ENCODE measurements around the gene SEMA5A. TPM values are rescaled to one million over a fixed set of nuclear protein-coding genes. Genes with fewer than 3 reads are reported as not detected.

Gene SEMA5A
- total RNA-seq, 5 donors from 2014 or later (not counting 1 experiment from before 2014, with no cell fraction given), result 0.60 to 5.1 (median 1.5) TPM

DNA sequence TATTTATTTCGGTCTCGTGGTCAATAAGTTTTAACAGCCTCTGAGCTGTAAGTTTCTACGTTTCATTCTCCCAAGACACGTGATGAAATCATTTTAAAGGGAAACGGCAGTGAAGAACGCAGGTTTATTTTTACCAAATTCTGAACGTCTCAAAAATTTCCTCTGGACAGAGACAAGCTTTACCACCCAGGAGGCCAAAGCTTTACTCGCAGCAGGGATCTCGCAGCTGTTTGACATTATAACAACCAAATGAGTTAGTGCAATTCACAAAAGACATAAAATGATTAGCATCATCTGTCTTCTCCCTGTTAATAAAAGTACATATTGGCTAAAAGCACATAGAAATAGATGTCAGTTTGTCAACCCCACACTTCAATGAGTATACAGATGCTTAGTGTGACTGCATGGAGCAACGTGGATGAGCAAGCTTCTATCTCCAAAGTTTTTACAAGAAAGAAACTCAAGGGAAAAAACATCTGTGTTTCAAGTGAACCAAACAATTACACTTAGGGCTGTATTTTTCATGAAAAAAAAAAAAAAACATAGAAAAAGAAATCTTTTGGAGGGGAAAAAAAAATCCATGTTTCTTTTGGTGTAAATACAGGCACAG lies 2.5 kb downstream of the SEMA5A start:
- Histone ChIP-seq H3K27ac (ENCODE audit: low read length) (no peak overlapping the region), H3K36me3 (ENCODE audit: control insufficient read depth in 2 of 2, extremely low read depth in 1 of 2, insufficient read depth in 1 of 2, low read length in 1 of 2) (no peaks in the 10 kb centered on the region), H3K27me3 (replicated peaks in 1 of 2; ENCODE audit: control insufficient read depth in 2 of 2, extremely low read depth in 1 of 2, insufficient read depth in 2 of 2, low read length in 1 of 2) (peaks cover 8 to 32% of the 10 kb centered on the region in 2 experiments), H3K4me3 (ENCODE audit: control insufficient read depth in 1 of 2, extremely low read depth in 1 of 2, low read length in 1 of 2) (no peak overlapping the region), H3K4me1 (ENCODE audit: control insufficient read depth in 1 of 2, extremely low read depth in 1 of 2, insufficient read depth in 2 of 2, low read length in 2 of 2) (peaks cover 0 to 13% of the 10 kb centered on the region in 2 experiments), H3K9me3 (no peaks in the 10 kb centered on the region)
- no peak for ATAC-seq (replicated peaks in 1 of 4)
- Mint-ChIP-seq H3K27me3 (peaks cover 24 to 26% of the 10 kb centered on the region in 2 donors), H3K4me3 (peak overlapping the region in 1 of 3 donors; percentile 58), H3K9me3 (no peaks in the 10 kb centered on the region), H3K36me3 (no peaks in the 10 kb centered on the region), H3K4me1 (peaks cover 0 to 9% (median 8%) of the 10 kb centered on the region in 3 donors), H3K27ac (no peak overlapping the region)
- DNase-seq, result no peak
- ChIA-PET CTCF (interaction anchor here in 1 of 2 donors (0.7 to 0.8 kb wide), 2 partner anchors 8 to 139 kb away, joined by 4 read pairs; no protein-coding TSS in a partner anchor), POLR2A (interaction anchor here in 1 of 2 donors (0.8 kb wide), 1 partner anchor 1372 kb away, joined by 3 read pairs; no protein-coding TSS in a partner anchor)
- WGBS (ENCODE audit: insufficient coverage), result 78% methylated on average over 6 of the region's 10 CpGs

DNA sequence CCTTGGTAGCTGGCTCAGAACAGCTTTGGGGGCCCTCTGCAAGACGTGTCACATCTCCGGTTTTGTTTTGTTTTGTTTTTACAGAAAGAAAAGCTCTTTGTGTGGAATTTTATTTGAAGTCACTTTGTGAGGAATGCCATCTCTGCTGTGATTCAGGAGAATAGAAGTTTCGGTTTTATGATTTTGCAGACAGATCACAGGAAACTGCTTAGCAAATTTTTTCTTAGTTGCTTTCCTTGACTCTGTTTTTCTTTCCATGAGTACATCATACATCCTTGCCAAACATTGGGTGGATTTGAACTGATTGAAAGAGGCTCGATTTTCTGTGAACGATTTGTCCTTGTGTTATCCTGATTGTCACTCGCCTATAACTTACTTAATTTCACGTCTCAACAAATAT lies 5.1 kb downstream of the SEMA5A start:
- no peaks in the 10 kb centered on the region for H3K9me3 Mint-ChIP-seq
- peaks cover 0 to 8% (median 4%) of the 10 kb centered on the region in 3 donors for H3K4me1 Mint-ChIP-seq
- DNase-seq (no peak), ATAC-seq (replicated peaks in 1 of 4) (no peak)
- H3K4me3 ChIP-seq (ENCODE audit: control insufficient read depth in 1 of 2, extremely low read depth in 1 of 2, low read length in 1 of 2), result no peak overlapping the region
- peaks cover 10 to 18% of the 10 kb centered on the region in 2 donors for H3K27me3 Mint-ChIP-seq
- POLR2A ChIA-PET, result no interaction called here
- H3K4me3 Mint-ChIP-seq, result no peak overlapping the region
- peaks cover 5 to 16% of the 10 kb centered on the region in 2 experiments for H3K27me3 ChIP-seq (replicated peaks in 1 of 2; ENCODE audit: control insufficient read depth in 2 of 2, extremely low read depth in 1 of 2, insufficient read depth in 2 of 2, low read length in 1 of 2)
- H3K27ac Mint-ChIP-seq, result no peak overlapping the region
- peaks cover 0 to 10% of the 10 kb centered on the region in 2 experiments for H3K4me1 ChIP-seq (ENCODE audit: control insufficient read depth in 1 of 2, extremely low read depth in 1 of 2, insufficient read depth in 2 of 2, low read length in 2 of 2)
- H3K9me3 ChIP-seq, result no peaks in the 10 kb centered on the region
- H3K27ac ChIP-seq (ENCODE audit: low read length), result no peak overlapping the region
- no peaks in the 10 kb centered on the region for H3K36me3 ChIP-seq (ENCODE audit: control insufficient read depth in 2 of 2, extremely low read depth in 1 of 2, insufficient read depth in 1 of 2, low read length in 1 of 2)
- CTCF ChIA-PET, result no interaction called here
- no peaks in the 10 kb centered on the region for H3K36me3 Mint-ChIP-seq
- WGBS (ENCODE audit: insufficient coverage), result 67% methylated on average over 2 of the region's 7 CpGs

DNA sequence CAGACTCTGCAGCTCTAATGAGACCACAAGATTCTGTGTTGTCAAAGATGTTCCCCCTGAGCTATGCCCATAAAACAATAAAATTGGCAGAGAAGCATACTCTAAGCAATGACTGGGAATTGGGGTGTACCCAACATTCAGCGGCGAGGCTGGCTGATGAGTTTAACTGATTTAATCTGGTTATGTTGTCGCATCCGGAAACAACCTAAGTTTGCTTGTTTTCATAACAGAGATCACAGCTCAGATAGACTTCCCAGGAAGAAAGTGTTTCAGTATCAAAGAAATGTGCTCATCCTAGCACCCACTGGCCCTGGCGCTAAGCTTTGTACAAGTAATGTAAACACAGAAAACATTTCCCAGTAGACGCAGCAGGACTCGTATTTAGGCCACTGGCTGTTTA lies 7.4 kb downstream of the SEMA5A start:
- POLR2A ChIA-PET, result no interaction called here
- H3K4me1 Mint-ChIP-seq, result peaks cover 0 to 4% (median 0%) of the 10 kb centered on the region in 3 donors
- no peaks in the 10 kb centered on the region for H3K9me3 Mint-ChIP-seq
- H3K27me3 ChIP-seq (replicated peaks in 1 of 2; ENCODE audit: control insufficient read depth in 2 of 2, extremely low read depth in 1 of 2, insufficient read depth in 2 of 2, low read length in 1 of 2), result peaks cover 3% of the 10 kb centered on the region in 2 experiments
- CTCF ChIA-PET, result no interaction called here
- no peaks in the 10 kb centered on the region for H3K36me3 Mint-ChIP-seq
- H3K27ac Mint-ChIP-seq, result no peak overlapping the region
- H3K4me3 ChIP-seq (ENCODE audit: control insufficient read depth in 1 of 2, extremely low read depth in 1 of 2, low read length in 1 of 2), result no peak overlapping the region
- H3K4me3 Mint-ChIP-seq, result no peak overlapping the region
- H3K36me3 ChIP-seq (ENCODE audit: control insufficient read depth in 2 of 2, extremely low read depth in 1 of 2, insufficient read depth in 1 of 2, low read length in 1 of 2), result no peaks in the 10 kb centered on the region
- no peaks in the 10 kb centered on the region for H3K4me1 ChIP-seq (ENCODE audit: control insufficient read depth in 1 of 2, extremely low read depth in 1 of 2, insufficient read depth in 2 of 2, low read length in 2 of 2)
- DNase-seq (peak in 1 of 35 experiments; percentile 3), ATAC-seq (replicated peaks in 1 of 4) (peak; percentile 23 to 65 (median 37))
- no peaks in the 10 kb centered on the region for H3K9me3 ChIP-seq
- 84% methylated on average over 2 of the region's 7 CpGs for WGBS (ENCODE audit: insufficient coverage)
- peaks cover 0 to 9% of the 10 kb centered on the region in 2 donors for H3K27me3 Mint-ChIP-seq
- H3K27ac ChIP-seq (ENCODE audit: low read length), result no peak overlapping the region

DNA sequence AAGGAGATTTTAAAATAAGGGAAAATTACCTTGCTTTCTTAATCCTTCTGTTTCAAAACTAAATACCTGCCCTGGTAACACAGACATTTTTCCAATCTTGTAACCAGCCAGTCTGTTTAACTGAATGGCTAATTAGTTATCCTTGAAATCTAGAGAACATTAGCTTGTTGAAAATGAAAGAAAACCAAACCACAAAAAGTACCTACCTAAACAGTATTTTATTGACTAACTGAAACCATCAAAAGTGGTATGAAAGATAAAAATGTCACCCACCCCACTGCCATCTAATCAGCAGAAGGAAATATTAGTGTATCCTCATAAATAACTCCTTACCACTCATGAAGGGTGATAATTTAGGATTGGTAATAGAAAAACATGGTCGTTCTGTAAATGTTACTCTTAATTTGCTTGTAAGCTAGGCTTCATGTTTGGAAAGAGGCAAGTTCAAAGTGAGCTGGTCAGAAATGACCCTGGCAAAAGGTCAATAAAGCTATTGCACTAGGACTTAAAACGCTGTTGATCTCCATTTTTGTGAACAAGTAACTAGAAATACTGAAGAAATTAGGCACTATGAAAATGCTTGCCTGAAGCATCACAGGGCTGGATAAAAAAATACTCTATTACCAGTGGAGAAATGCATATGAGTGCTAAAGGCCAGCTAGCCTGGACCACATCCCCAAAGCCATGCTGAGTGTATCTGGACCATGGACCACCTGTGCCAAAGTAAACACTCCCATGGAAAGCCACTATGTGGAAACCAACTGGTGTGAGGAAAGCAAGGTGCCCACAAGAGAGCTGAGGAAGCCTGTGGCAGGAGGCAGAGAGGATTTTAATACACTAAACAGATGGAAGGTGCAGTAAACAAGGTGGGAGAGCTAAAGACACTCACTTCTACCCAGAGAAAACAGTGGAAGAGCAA lies 8.4 kb downstream of the SEMA5A start:
- POLR2A ChIA-PET, result no interaction called here
- DNase-seq, result no peak
- Histone ChIP-seq H3K36me3 (ENCODE audit: control insufficient read depth in 2 of 2, extremely low read depth in 1 of 2, insufficient read depth in 1 of 2, low read length in 1 of 2) (no peaks in the 10 kb centered on the region), H3K4me3 (ENCODE audit: control insufficient read depth in 1 of 2, extremely low read depth in 1 of 2, low read length in 1 of 2) (no peak overlapping the region), H3K9me3 (no peaks in the 10 kb centered on the region), H3K4me1 (ENCODE audit: control insufficient read depth in 1 of 2, extremely low read depth in 1 of 2, insufficient read depth in 2 of 2, low read length in 2 of 2) (no peaks in the 10 kb centered on the region), H3K27ac (ENCODE audit: low read length) (no peak overlapping the region), H3K27me3 (replicated peaks in 1 of 2; ENCODE audit: control insufficient read depth in 2 of 2, extremely low read depth in 1 of 2, insufficient read depth in 2 of 2, low read length in 1 of 2) (peaks cover 0 to 3% of the 10 kb centered on the region in 2 experiments)
- Mint-ChIP-seq H3K27ac (peak overlapping the region in 1 of 2 donors; percentile 58), H3K4me1 (peaks cover 0 to 4% (median 0%) of the 10 kb centered on the region in 3 donors), H3K9me3 (no peaks in the 10 kb centered on the region), H3K36me3 (no peaks in the 10 kb centered on the region), H3K27me3 (no peaks in the 10 kb centered on the region), H3K4me3 (peak overlapping the region in 1 of 3 donors; percentile 9)
- ATAC-seq (replicated peaks in 1 of 4), result no peak
- CTCF ChIA-PET, result no interaction called here
- WGBS (ENCODE audit: insufficient coverage), result 67% methylated on average over 1 of the region's 2 CpGs

DNA sequence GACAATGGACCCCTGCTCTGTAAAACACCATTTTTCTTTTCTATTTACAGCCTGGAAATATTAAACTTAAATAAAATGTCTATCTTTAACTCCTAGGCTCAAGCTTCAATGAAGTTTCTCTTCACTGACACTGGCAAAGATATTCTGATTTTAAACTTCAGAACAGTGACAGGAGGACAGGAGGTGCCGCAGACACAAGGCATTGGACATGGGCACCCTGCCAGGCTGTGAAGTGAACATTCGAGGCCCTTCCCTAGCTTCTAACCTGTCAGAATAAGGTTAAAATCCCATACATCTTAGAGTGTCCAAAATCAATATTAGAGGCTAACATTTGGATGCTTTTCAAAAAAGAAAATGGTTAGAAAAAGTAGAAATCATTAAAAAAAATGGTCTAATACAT lies 9.2 kb downstream of the SEMA5A start:
- H3K36me3 Mint-ChIP-seq, result no peaks in the 10 kb centered on the region
- ATAC-seq (replicated peaks in 1 of 4) (no peak), DNase-seq (no peak)
- no peak overlapping the region for H3K27ac Mint-ChIP-seq
- H3K4me1 Mint-ChIP-seq, result peaks cover 0 to 4% (median 0%) of the 10 kb centered on the region in 3 donors
- H3K9me3 ChIP-seq, result no peaks in the 10 kb centered on the region
- H3K4me3 Mint-ChIP-seq, result no peak overlapping the region
- H3K4me3 ChIP-seq (ENCODE audit: control insufficient read depth in 1 of 2, extremely low read depth in 1 of 2, low read length in 1 of 2), result no peak overlapping the region
- no peaks in the 10 kb centered on the region for H3K4me1 ChIP-seq (ENCODE audit: control insufficient read depth in 1 of 2, extremely low read depth in 1 of 2, insufficient read depth in 2 of 2, low read length in 2 of 2)
- 100% methylated on average over 1 of the region's 2 CpGs for WGBS (ENCODE audit: insufficient coverage)
- H3K27me3 ChIP-seq (replicated peaks in 1 of 2; ENCODE audit: control insufficient read depth in 2 of 2, extremely low read depth in 1 of 2, insufficient read depth in 2 of 2, low read length in 1 of 2), result peaks cover 0 to 3% of the 10 kb centered on the region in 2 experiments
- ChIA-PET POLR2A (no interaction called here), CTCF (interaction anchor here in 1 of 2 donors (0.6 kb wide), 1 partner anchor 86 kb away, joined by 4 read pairs; no protein-coding TSS in a partner anchor)
- no peaks in the 10 kb centered on the region for H3K36me3 ChIP-seq (ENCODE audit: control insufficient read depth in 2 of 2, extremely low read depth in 1 of 2, insufficient read depth in 1 of 2, low read length in 1 of 2)
- no peaks in the 10 kb centered on the region for H3K9me3 Mint-ChIP-seq
- no peak overlapping the region for H3K27ac ChIP-seq (ENCODE audit: low read length)
- H3K27me3 Mint-ChIP-seq, result no peaks in the 10 kb centered on the region

DNA sequence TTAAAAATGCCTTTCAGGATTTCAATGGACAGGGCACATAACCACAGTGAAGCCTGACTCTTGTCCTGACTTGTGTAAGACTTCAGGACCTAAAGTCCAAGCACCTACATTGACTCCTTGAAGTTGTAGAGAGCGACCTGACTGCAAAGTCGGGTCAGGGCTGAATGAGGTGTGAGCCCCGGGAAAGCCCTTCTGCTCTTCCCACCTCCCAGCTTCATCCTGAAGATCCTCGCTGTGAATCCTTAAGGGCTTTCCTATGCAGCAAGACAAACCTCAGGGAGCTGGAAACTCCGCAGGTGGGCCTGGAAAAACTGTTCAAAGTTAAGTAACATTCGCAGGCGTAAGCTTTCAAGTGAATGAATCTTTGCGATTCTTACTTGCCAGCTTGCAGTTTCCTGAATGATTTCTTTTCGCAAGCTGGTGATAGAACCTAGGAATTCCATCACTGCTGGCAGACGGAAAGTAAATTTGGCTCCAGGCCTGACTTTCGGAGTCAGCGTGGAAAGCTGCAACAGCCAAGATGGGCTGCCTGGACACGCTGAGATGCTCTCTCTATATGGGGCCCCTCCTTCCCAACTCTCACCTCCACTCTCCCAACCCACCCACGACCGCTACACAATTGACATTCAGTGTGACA lies 10.9 kb downstream of the SEMA5A start:
- Histone ChIP-seq H3K36me3 (ENCODE audit: control insufficient read depth in 2 of 2, extremely low read depth in 1 of 2, insufficient read depth in 1 of 2, low read length in 1 of 2) (no peaks in the 10 kb centered on the region), H3K4me1 (ENCODE audit: control insufficient read depth in 1 of 2, extremely low read depth in 1 of 2, insufficient read depth in 2 of 2, low read length in 2 of 2) (no peaks in the 10 kb centered on the region), H3K9me3 (no peaks in the 10 kb centered on the region), H3K27me3 (replicated peaks in 1 of 2; ENCODE audit: control insufficient read depth in 2 of 2, extremely low read depth in 1 of 2, insufficient read depth in 2 of 2, low read length in 1 of 2) (peaks cover 0 to 3% of the 10 kb centered on the region in 2 experiments), H3K27ac (ENCODE audit: low read length) (no peak overlapping the region), H3K4me3 (ENCODE audit: control insufficient read depth in 1 of 2, extremely low read depth in 1 of 2, low read length in 1 of 2) (no peak overlapping the region)
- 91% methylated on average over 10 of the region's 15 CpGs for WGBS (ENCODE audit: insufficient coverage)
- H3K36me3 Mint-ChIP-seq, result no peaks in the 10 kb centered on the region
- H3K27me3 Mint-ChIP-seq, result no peaks in the 10 kb centered on the region
- H3K27ac Mint-ChIP-seq, result no peak overlapping the region
- ATAC-seq (replicated peaks in 1 of 4) (no peak), DNase-seq (no peak)
- H3K4me1 Mint-ChIP-seq, result peaks cover 0 to 4% (median 0%) of the 10 kb centered on the region in 3 donors
- no peaks in the 10 kb centered on the region for H3K9me3 Mint-ChIP-seq
- H3K4me3 Mint-ChIP-seq, result no peak overlapping the region
- ChIA-PET CTCF (interaction anchor here in 1 of 2 donors (0.8 kb wide), 1 partner anchor 8 kb away, joined by 4 read pairs; no protein-coding TSS in a partner anchor), POLR2A (interaction anchor here in 1 of 2 donors (0.6 kb wide), 1 partner anchor 76 kb away, joined by 3 read pairs; no protein-coding TSS in a partner anchor)

Measured in T-cell (primary cell).